Neural cell (in vitro differentiated cells): Measurements from ENCODE around the gene ASIC1. TPM values are rescaled to one million over a fixed set of nuclear protein-coding genes. Genes with fewer than 3 reads are reported as not detected.

Experiments used
- H2AFZ ChIP-seq: fragments of 200-600, 300-800 bp; sonication (generic), shearing (Covaris generic); 2 replicates; pipeline ENCODE4 v1.6.0; 2014; ENCODE audit warnings: low read depth, mild to moderate bottlenecking, antibody characterized with exemption, low read length, moderate library complexity
- H3F3A ChIP-seq: fragments of 200-600 bp; shearing (Covaris generic); 2 replicates; pipeline ENCODE4 v1.6.1; 2016; ENCODE audit warnings: mild to moderate bottlenecking, moderate library complexity, mixed read lengths, antibody characterized with exemption, low read length; ENCODE audit not compliant: insufficient read depth, poor library complexity, severe bottlenecking
- H3K27ac ChIP-seq: fragments of 200-600, 300-800 bp; sonication (generic), shearing (Covaris generic); 2 replicates; pipeline ENCODE4 v1.5.1; 2014; ENCODE audit warnings: mild to moderate bottlenecking, low read length, moderate library complexity
- H3K27me3 ChIP-seq: fragments of 300-800, 200-600 bp; sonication (generic), shearing (Covaris generic); 2 replicates; pipeline ENCODE4 v1.6.0; 2014; ENCODE audit warnings: mild to moderate bottlenecking, low read depth, low read length, moderate library complexity; ENCODE audit not compliant: insufficient read depth
- H3K36me3 ChIP-seq: fragments of 300-800, 200-600 bp; sonication (generic), shearing (Covaris generic); 2 replicates; pipeline ENCODE4 v1.5.1; 2014; ENCODE audit warnings: mild to moderate bottlenecking, antibody characterized with exemption, low read length, moderate library complexity; ENCODE audit not compliant: insufficient read depth
- H3K4me2 ChIP-seq: fragments of 300-800, 200-600 bp; sonication (generic), shearing (Covaris generic); 2 replicates; pipeline ENCODE4 v1.6.0; 2014; ENCODE audit warnings: mild to moderate bottlenecking, low read length
- H3K4me3 ChIP-seq: fragments of 300-800, 200-600 bp; sonication (generic), shearing (Covaris generic); 2 replicates; pipeline ENCODE4 v1.5.1; 2014; ENCODE audit warnings: mild to moderate bottlenecking, low read length, moderate library complexity
- H3K79me2 ChIP-seq: fragments of 200-600 bp; shearing (Covaris generic); replicated peaks from 2 replicates; pipeline ENCODE4 v1.6.0; 2014; ENCODE audit warnings: mild to moderate bottlenecking, low read length, moderate library complexity; ENCODE audit not compliant: insufficient read depth
- H3K9ac ChIP-seq: fragments of 300-800, 200-600 bp; sonication (generic), shearing (Covaris generic); 2 replicates; pipeline ENCODE4 v1.6.1; 2016; ENCODE audit warnings: mild to moderate bottlenecking, low read length, mixed read lengths
- H3K9me2 ChIP-seq: fragments of 200-600 bp; shearing (Covaris generic); 2 replicates; pipeline ENCODE4 v1.6.1; 2016; ENCODE audit warnings: mild to moderate bottlenecking, low read length, mixed read lengths; ENCODE audit not compliant: insufficient read depth
- H3K9me3 ChIP-seq: fragments of 200-600, 300-800 bp; sonication (generic), shearing (Covaris generic); 2 replicates; pipeline ENCODE4 v1.6.1; 2016; ENCODE audit warnings: mild to moderate bottlenecking, mixed run types, low read length, moderate library complexity, mixed read lengths
- H4K20me1 ChIP-seq: fragments of 200-600 bp; shearing (Covaris generic); 2 replicates; pipeline ENCODE4 v1.6.1; 2016; ENCODE audit warnings: mild to moderate bottlenecking, mixed run types; ENCODE audit not compliant: insufficient read depth
- CTCF ChIP-seq: fragments of 450-650 bp; IDR thresholded peaks from 2 replicates; pipeline ENCODE4 v1.5.1; 2014; ENCODE audit warnings: antibody characterized with exemption, mild to moderate bottlenecking, moderate library complexity; ENCODE audit not compliant: poor library complexity, severe bottlenecking
- EP300 ChIP-seq: fragments of 450-650 bp; conservative IDR thresholded peaks from 2 replicates; pipeline ENCODE4 v1.6.1; 2014; ENCODE audit warnings: antibody characterized with exemption, mild to moderate bottlenecking, moderate library complexity; ENCODE audit not compliant: poor library complexity, severe bottlenecking
- EZH2 ChIP-seq: fragments of 200-600, 300-800 bp; shearing (Covaris generic), sonication (generic); IDR thresholded peaks from 2 replicates; pipeline ENCODE4 v1.6.1; 2014; ENCODE audit warnings: antibody characterized with exemption, low read length, borderline replicate concordance, mild to moderate bottlenecking; ENCODE audit not compliant: insufficient read depth, poor library complexity, severe bottlenecking
- MXI1 ChIP-seq: fragments of 450-650 bp; conservative IDR thresholded peaks from 2 replicates; pipeline ENCODE4 v1.6.1; 2014; ENCODE audit warnings: antibody characterized with exemption, mild to moderate bottlenecking; ENCODE audit not compliant: poor library complexity, severe bottlenecking
- POLR2AphosphoS5 ChIP-seq: IDR thresholded peaks from 2 replicates; pipeline ENCODE4 v1.6.1; 2012
- RAD21 ChIP-seq: fragments of 450-650 bp; conservative IDR thresholded peaks from 2 replicates; pipeline ENCODE4 v1.6.1; 2014; ENCODE audit warnings: antibody characterized with exemption, mild to moderate bottlenecking, moderate library complexity
- REST ChIP-seq: IDR thresholded peaks from 2 replicates; pipeline ENCODE4 v1.6.1; 2012; ENCODE audit warnings: borderline replicate concordance
- SMC3 ChIP-seq: fragments of 450-650 bp; conservative IDR thresholded peaks from 2 replicates; pipeline ENCODE4 v1.6.1; 2014; ENCODE audit warnings: antibody characterized with exemption, mild to moderate bottlenecking, moderate library complexity; ENCODE audit not compliant: poor library complexity
- TAF1 ChIP-seq: IDR thresholded peaks from 2 replicates; pipeline ENCODE4 v1.6.1; 2012; ENCODE audit warnings: low read depth
- polyA plus RNA-seq: library from polyadenylated mRNA; depleted of rRNA; stranded (reverse); fragments of >200 nt; gene quantifications from 2 replicates; pipeline ENCODE4 v1.2.3, GENCODE V29; 2014

Gene ASIC1
- polyA plus RNA-seq, 1 donor from 2014 or later, result 8.0 TPM

GRCh38 chr12:50062728-50063460 lies 5.5 kb downstream of the ASIC1 start:
- no peak overlapping the region for H2AFZ ChIP-seq
- no peak overlapping the region for H3K27ac ChIP-seq
- no peaks in the 10 kb centered on the region for H3F3A ChIP-seq
- no peaks in the 10 kb centered on the region for H3K27me3 ChIP-seq
- H3K9me2 ChIP-seq, result no peaks in the 10 kb centered on the region
- H3K9me3 ChIP-seq, result no peaks in the 10 kb centered on the region
- H3K9ac ChIP-seq, result no peak overlapping the region
- H3K4me3 ChIP-seq, result no peak overlapping the region
- TF ChIP-seq TAF1, result no peak
- TF ChIP-seq RAD21, result no peak
- TF ChIP-seq MXI1, result no peak
- TF ChIP-seq POLR2AphosphoS5, result no peak
- TF ChIP-seq REST, result no peak
- no peak for TF ChIP-seq CTCF
- TF ChIP-seq EP300, result no peak
- no peak for TF ChIP-seq SMC3
- no peak for TF ChIP-seq EZH2
- no peaks in the 10 kb centered on the region for H3K36me3 ChIP-seq
- no peaks in the 10 kb centered on the region for H4K20me1 ChIP-seq
- no peak overlapping the region for H3K4me2 ChIP-seq
- H3K79me2 ChIP-seq, result no peaks in the 10 kb centered on the region

- Histone ChIP-seq H3K4me2 (no peak overlapping the region), H3K27me3 (no peaks in the 10 kb centered on the region), H3K36me3 (peaks cover 4% of the 10 kb centered on the region), H2AFZ (no peak overlapping the region), H3K79me2 (no peaks in the 10 kb centered on the region), H3K4me3 (no peak overlapping the region), H3F3A (no peaks in the 10 kb centered on the region), H3K27ac (no peak overlapping the region), H3K9me3 (no peaks in the 10 kb centered on the region), H4K20me1 (no peaks in the 10 kb centered on the region), H3K9ac (no peak overlapping the region), H3K9me2 (no peaks in the 10 kb centered on the region)
- TF ChIP-seq EP300, result no peak
- no peak for TF ChIP-seq POLR2AphosphoS5
- TF ChIP-seq CTCF, result no peak
- no peak for TF ChIP-seq TAF1
- no peak for TF ChIP-seq SMC3
- TF ChIP-seq RAD21, result no peak
- TF ChIP-seq MXI1, result no peak
- no peak for TF ChIP-seq EZH2
- TF ChIP-seq REST, result no peak
Observed at GRCh38 chr12:50065726-50066310, 8.4 kb downstream of the ASIC1 start.
